B cell (primary cell): ENCODE data around the gene EIF3I. TPM values are rescaled to one million over a fixed set of nuclear protein-coding genes. Genes with fewer than 3 reads are reported as not detected.

Experiments
- ATAC-seq: fragments of 200-7000 bp; cut with Tn5 transposase; one replicate; pipeline ENCODE4 v1.10.0; 2021; ENCODE audit warnings: low read depth, mild to moderate bottlenecking, moderate number of reproducible peaks, moderate library complexity
- CTCF ChIA-PET: fragments of 350-600 bp; sonication (Branson Sonifier 250); formaldehyde crosslinking; loops from one replicate; lab custom pipeline; 2021; ENCODE audit warnings: antibody characterized with exemption, inconsistent platforms; lab: Charles Lee
- POLR2A ChIA-PET: fragments of 350-600 bp; sonication (Branson Sonifier 250); formaldehyde crosslinking; loops from one replicate; lab custom pipeline; 2021; ENCODE audit warnings: antibody characterized with exemption; lab: Charles Lee
- DNase-seq: peaks from one replicate; pipeline ENCODE4 v3.0.0; 2013
- H2AFZ ChIP-seq: 2 replicates; pipeline ENCODE4 v1.6.1; 2012; ENCODE audit warnings: mild to moderate bottlenecking, low read depth, low read length; ENCODE audit not compliant: insufficient read depth, poor library complexity, severe bottlenecking
- H3K27ac ChIP-seq, 2 donors: 1 replicate in 1 of 2; 2 replicates in 1 of 2; pipeline ENCODE4 v1.5.1; 2012 to 2013; ENCODE audit warnings: low read length in 2 of 2, mild to moderate bottlenecking in 2 of 2, moderate library complexity in 1 of 2
- H3K27me3 ChIP-seq, 4 experiments: fragments of 200-600 bp in 1 of 4; sonication (generic) in 1 of 4; replicated peaks in 1 of 4; 1 replicate in 2 of 4; 2 replicates in 2 of 4; pipeline versions ENCODE4 v1.6.1 to v1.7.0; 2013 to 2016; ENCODE audit warnings: low read length in 3 of 4, mild to moderate bottlenecking in 2 of 4, mixed read lengths in 1 of 4, moderate library complexity in 1 of 4; ENCODE audit not compliant: insufficient read depth in 4 of 4, control insufficient read depth in 3 of 4; ENCODE audit errors: control extremely low read depth in 1 of 4
- H3K36me3 ChIP-seq, 2 experiments: replicated peaks in 1 of 2; 1 replicate in 1 of 2; 2 replicates in 1 of 2; pipeline versions ENCODE4 v1.6.1 to v1.7.1; 2013; ENCODE audit warnings: low read length in 1 of 2; ENCODE audit not compliant: insufficient read depth in 2 of 2, control insufficient read depth in 1 of 2; ENCODE audit errors: control extremely low read depth in 1 of 2, extremely low read depth in 1 of 2
- H3K4me1 ChIP-seq, 2 donors: fragments of 200-600 bp in 1 of 2; sonication (generic) in 1 of 2; 1 replicate in 1 of 2; 2 replicates in 1 of 2; pipeline versions ENCODE4 v1.5.1 to v1.6.1; 2013 to 2017; ENCODE audit warnings: low read length in 2 of 2; ENCODE audit not compliant: control insufficient read depth in 2 of 2, insufficient read depth in 2 of 2
- H3K4me2 ChIP-seq: replicated peaks from 2 replicates; pipeline ENCODE3; 2012; ENCODE audit warnings: mild to moderate bottlenecking, low read depth, low read length; ENCODE audit not compliant: poor library complexity, severe bottlenecking
- H3K4me3 ChIP-seq, 5 experiments: fragments of 200-600 bp in 1 of 5; sonication (generic) in 1 of 5; 1 replicate in 3 of 5; 2 replicates in 2 of 5; pipeline versions ENCODE4 v1.5.1 to v1.7.0; 2011 to 2016; ENCODE audit warnings: low read length in 4 of 5, mild to moderate bottlenecking in 4 of 5, low read depth in 2 of 5, control low read depth in 1 of 5, moderate library complexity in 1 of 5; ENCODE audit not compliant: insufficient read depth in 1 of 5; ENCODE audit errors: control extremely low read depth in 1 of 5, extremely low read depth in 1 of 5
- H3K79me2 ChIP-seq: fragments of 200-600 bp; sonication (generic); one replicate; pipeline ENCODE4 v1.6.0; 2016; ENCODE audit warnings: low read length; ENCODE audit not compliant: control insufficient read depth, insufficient read depth
- H3K9ac ChIP-seq: fragments of 200-600 bp; sonication (generic); 2 replicates; pipeline ENCODE4 v1.6.1; 2017; ENCODE audit warnings: mild to moderate bottlenecking, low read length, moderate library complexity
- H3K9me3 ChIP-seq, 3 donors: one replicate each; pipeline versions ENCODE4 v1.6.1 to v1.7.1; 2013; ENCODE audit warnings: low read length in 2 of 3; ENCODE audit not compliant: control insufficient read depth in 2 of 3, insufficient read depth in 1 of 3; ENCODE audit errors: control extremely low read depth in 1 of 3
- H4K20me1 ChIP-seq: 2 replicates; pipeline ENCODE4 v1.6.0; 2012; ENCODE audit warnings: mild to moderate bottlenecking, low read length; ENCODE audit not compliant: insufficient read depth, control insufficient read depth, poor library complexity, severe bottlenecking
- H3K27ac Mint-ChIP-seq: one replicate; pipeline ENCODE4 v1.8.0; 2021; ENCODE audit warnings: mixed read lengths
- H3K27me3 Mint-ChIP-seq: one replicate; pipeline ENCODE4 v1.8.0; 2021; ENCODE audit warnings: mixed read lengths
- H3K4me1 Mint-ChIP-seq: one replicate; pipeline ENCODE4 v1.8.0; 2021; ENCODE audit warnings: mixed read lengths
- H3K4me3 Mint-ChIP-seq: one replicate; pipeline ENCODE4 v1.8.0; 2021; ENCODE audit warnings: mixed read lengths
- H3K9me3 Mint-ChIP-seq: one replicate; pipeline ENCODE4 v1.8.0; 2022; ENCODE audit warnings: mixed read lengths; ENCODE audit not compliant: insufficient read depth
- EZH2 ChIP-seq: IDR thresholded peaks from 2 replicates; pipeline ENCODE4 v1.6.1; 2012; ENCODE audit warnings: borderline replicate concordance, low read depth, mild to moderate bottlenecking, moderate library complexity, low read length; ENCODE audit not compliant: insufficient read depth, poor library complexity, severe bottlenecking
- WGBS: methylation state at CpG from one replicate; pipeline ENCODE4 v1.1.5; 2013; ENCODE audit warnings: missing lambda C conversion rate; ENCODE audit not compliant: insufficient coverage; 5-methylcytosine and 5-hydroxymethylcytosine counted together
- intact Hi-C: fragments of 100-400 bp; cut with micrococcal nuclease; formaldehyde crosslinking; loops from one replicate; pipeline ENCODE4 v1.10.0; 2022
- polyA plus RNA-seq: library from polyadenylated mRNA; depleted of rRNA; stranded (reverse); fragments of >200 nt; gene quantifications from 2 replicates; pipeline ENCODE4 v1.2.3, GENCODE V29; 2012
- total RNA-seq, 2 donors: library from RNA; stranded (reverse); fragments of 120-200 nt in 1 of 2; gene quantifications; 1 replicate in 1 of 2; 2 replicates in 1 of 2; pipeline versions ENCODE4 v1.2.3 to v1.2.4, GENCODE V29; 2013 to 2022
- TF ChIP-seq, protein P1 (sequence below): fragments of 200-600 bp; IDR thresholded peaks from one replicate; pipeline ENCODE4 v1.8.0; 2022; ENCODE audit warnings: antibody characterized with exemption, mild to moderate bottlenecking

EIF3I gene
- total and polyA plus RNA-seq, 2 donors (not counting 1 experiment from before 2014, with no cell fraction given): 87.0 to 130 TPM

DNA sequence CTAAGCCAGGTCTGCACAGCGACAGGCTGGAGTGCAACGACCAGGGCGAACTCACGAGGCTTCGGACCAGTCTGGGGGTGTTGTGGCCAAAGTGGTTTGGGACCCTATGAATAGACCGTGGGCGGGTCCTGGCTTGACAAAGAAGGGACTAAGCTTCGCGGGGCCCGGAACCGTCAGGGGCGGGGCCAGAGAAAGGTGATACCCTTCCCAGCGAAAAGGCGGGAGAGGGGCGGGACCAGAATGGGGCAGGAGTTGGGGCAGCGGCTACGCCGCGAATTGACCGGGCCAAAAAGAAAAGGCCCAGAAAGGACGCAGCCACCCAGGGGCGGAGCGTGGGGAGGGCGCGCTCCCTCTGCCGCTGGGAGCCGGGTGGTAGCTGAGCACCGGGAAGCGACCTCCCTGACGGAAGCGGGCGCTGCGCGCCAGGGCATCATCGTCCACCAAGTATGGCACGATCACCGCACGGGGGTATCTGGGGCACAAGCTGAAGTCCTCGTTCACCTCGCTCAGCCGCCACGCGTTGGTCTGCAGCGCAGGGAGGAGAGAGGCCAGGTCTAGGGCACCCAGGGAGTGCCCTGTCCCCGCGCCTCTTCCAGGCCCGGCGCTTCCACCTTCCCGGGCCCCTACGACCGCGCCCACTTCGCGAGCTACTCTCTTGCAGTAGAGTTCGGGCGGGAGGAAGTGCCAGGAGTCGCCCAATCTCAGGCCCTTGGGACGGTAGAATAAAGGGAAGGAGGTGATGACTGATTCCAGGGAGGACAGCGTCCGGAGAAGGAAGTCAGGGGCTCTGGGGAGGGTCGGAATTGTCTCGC is 18.1 kb downstream of the EIF3I start:
- H3K27me3 Mint-ChIP-seq: no peaks in the 10 kb centered on the region
- H3K27ac Mint-ChIP-seq: peak overlapping the region; percentile 93
- H3K27me3 ChIP-seq: no peaks in the 10 kb centered on the region
- DNase-seq: peak; percentile 75
- peak overlapping the region; percentile 92 for H3K4me2 ChIP-seq
- H3K9me3 Mint-ChIP-seq: no peaks in the 10 kb centered on the region
- peak overlapping the region; percentile 95 for H3K4me3 Mint-ChIP-seq
- H3K36me3 ChIP-seq: no peaks in the 10 kb centered on the region
- no peak for TF ChIP-seq EZH2
- TF ChIP-seq, protein P1, sequence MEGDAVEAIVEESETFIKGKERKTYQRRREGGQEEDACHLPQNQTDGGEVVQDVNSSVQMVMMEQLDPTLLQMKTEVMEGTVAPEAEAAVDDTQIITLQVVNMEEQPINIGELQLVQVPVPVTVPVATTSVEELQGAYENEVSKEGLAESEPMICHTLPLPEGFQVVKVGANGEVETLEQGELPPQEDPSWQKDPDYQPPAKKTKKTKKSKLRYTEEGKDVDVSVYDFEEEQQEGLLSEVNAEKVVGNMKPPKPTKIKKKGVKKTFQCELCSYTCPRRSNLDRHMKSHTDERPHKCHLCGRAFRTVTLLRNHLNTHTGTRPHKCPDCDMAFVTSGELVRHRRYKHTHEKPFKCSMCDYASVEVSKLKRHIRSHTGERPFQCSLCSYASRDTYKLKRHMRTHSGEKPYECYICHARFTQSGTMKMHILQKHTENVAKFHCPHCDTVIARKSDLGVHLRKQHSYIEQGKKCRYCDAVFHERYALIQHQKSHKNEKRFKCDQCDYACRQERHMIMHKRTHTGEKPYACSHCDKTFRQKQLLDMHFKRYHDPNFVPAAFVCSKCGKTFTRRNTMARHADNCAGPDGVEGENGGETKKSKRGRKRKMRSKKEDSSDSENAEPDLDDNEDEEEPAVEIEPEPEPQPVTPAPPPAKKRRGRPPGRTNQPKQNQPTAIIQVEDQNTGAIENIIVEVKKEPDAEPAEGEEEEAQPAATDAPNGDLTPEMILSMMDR: peak; percentile 30
- no peaks in the 10 kb centered on the region for H3K9me3 ChIP-seq
- H3K4me3 ChIP-seq: peak overlapping the region; percentile 50 to 77 (median 69)
- peaks cover 20% of the 10 kb centered on the region for H3K4me1 Mint-ChIP-seq
- H4K20me1 ChIP-seq: no peaks in the 10 kb centered on the region
- ChIA-PET POLR2A (interaction anchor here (0.5 to 4.3 kb wide), 22 partner anchors 9 to 154 kb away, joined by 3 to 60 read pairs (median 6); partner anchors contain the start of genes BSDC1, CCDC28B, HDAC1 and LCK), CTCF (interaction anchor here (0.8 to 8.7 kb wide), 39 partner anchors 9 to 276 kb away, joined by 3 to 118 read pairs (median 5); partner anchors contain the start of genes BSDC1, DCDC2B, EIF3I and FAM167B)
- peak overlapping the region; percentile 86 for H2AFZ ChIP-seq
- WGBS: 7% methylated on average over 61 of the region's 62 CpGs
- peaks cover 16 to 31% of the 10 kb centered on the region in 2 donors for H3K4me1 ChIP-seq
- intact Hi-C loops: loop anchor here (1.0 to 5.0 kb wide), 6 partner anchors 10 to 94 kb away; partner anchors contain the start of genes DCDC2B, EIF3I, IQCC and TMEM234
- peak overlapping the region; percentile 76 for H3K9ac ChIP-seq
- no peaks in the 10 kb centered on the region for H3K79me2 ChIP-seq
- H3K27ac ChIP-seq: peak overlapping the region; percentile 4 to 61
- ATAC-seq: peak; percentile 79
